GM19099 (cell line): ENCODE results near the gene EIF3I.

ENCODE experiments used
- POLR2A ChIP-seq: IDR thresholded peaks from 3 replicates; pipeline ENCODE4 v1.6.1; 2011; ENCODE audit warnings: low read depth; ENCODE audit not compliant: insufficient read length; ENCODE audit errors: extremely low read depth

EIF3I gene

GRCh38 chr1:32192220-32192948 lies 29.8 kb upstream of the EIF3I start:
- no peak for TF ChIP-seq POLR2A

- no peak for TF ChIP-seq POLR2A
Measured at GRCh38 chr1:32194984-32195383, 27.2 kb upstream of the EIF3I start.

- no peak for TF ChIP-seq POLR2A
Measured at GRCh38 chr1:32195531-32195930, 26.7 kb upstream of the EIF3I start.

DNA sequence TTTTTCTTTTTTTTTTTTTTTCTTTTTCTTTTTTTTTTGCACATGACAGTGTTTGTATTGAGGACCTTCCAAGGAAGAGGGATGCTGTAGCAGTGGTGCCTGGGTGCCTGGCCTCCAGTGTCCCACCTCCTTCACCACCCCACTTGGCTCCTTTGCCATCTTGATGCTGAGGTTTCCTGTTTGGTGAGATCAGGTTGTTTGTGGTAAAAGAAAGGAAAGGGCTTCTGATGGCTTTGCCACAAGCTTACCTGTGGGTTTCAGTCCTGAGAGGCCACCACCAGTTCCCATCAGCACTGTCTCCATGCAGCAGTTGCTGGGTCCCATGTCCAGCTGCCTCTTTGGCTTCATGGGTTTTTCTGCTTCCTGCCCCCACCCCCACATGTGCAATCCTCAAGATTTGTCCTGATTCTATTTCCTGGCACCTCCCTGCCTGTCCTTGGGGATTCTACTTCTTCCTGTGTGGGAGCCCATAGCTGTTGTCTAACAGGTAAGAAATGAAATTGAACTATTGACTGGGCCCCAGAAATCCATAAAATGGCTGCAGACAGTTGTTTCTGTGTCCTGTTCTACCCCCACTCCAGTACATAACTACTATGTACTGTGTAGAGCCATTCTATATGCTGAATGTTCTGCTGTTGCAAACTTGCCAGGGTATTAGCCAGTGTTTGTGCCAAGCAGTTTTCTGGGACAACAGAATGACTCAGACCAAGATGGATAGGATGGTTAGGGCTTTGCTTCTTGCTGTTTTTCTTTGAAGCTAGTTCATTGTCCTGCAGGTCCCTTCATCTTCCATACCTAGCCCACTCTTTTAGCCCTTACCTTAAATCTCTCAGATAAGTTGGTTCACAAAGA lies 26.0 kb upstream of the EIF3I start:
- no peak for TF ChIP-seq POLR2A

GRCh38 chr1:32197074-32197473 lies 25.1 kb upstream of the EIF3I start:
- no peak for TF ChIP-seq POLR2A

- no peak for TF ChIP-seq POLR2A
Measured at GRCh38 chr1:32197837-32198236, 24.4 kb upstream of the EIF3I start.

- peak; percentile 30 for TF ChIP-seq POLR2A
Measured at GRCh38 chr1:32198237-32199042, 23.8 kb upstream of the EIF3I start.

DNA sequence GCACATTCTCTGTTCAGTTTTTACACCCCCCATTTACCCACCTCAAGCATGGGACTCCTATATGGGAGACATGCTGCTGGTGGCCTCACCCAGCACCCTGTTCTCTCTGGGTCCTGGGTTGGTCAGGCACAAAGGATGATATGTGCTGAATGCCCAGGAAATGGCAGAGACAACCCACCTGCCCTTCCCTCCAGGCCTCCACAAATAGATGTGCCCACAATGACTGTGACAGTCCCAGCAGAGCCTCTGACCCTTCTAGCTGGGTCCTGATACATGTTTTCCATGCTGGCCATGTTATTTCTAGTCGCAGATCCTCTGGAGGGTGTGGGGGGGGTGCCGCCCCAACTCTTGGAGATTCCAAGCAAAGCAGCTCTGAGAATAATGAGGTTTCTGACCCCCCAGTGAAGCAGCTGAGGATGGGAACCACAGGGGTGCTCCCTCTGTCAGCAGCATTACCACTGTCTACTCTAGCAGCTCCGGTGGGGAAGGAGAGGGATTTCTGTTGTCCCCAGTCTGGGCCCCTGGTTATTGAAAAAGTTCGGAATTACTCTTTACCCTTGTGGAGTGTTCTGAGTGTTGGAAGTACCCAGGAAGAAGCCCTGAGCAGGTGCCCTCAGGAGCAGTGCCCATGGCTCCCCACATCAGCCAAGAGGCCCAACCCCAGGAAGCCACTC lies 23.0 kb upstream of the EIF3I start:
- TF ChIP-seq POLR2A = no peak

DNA sequence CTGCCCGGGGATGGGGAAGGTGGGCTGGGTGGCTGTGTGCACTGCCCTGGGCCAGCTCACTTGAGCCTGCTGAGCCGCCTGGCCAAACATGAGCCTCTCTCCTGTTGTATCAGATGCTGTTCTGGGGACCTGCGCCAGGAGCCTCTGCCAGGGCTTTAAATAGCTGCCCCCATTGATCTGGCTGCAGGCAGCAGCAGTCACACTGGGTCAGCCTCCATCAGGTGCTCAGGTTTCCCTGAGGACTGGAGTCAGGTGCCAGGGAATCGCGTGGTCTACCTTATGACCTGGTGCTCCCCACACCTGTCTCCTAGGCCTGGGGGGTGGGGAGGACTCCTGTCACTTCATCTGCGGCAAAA lies 22.5 kb upstream of the EIF3I start:
- TF ChIP-seq POLR2A = no peak

DNA sequence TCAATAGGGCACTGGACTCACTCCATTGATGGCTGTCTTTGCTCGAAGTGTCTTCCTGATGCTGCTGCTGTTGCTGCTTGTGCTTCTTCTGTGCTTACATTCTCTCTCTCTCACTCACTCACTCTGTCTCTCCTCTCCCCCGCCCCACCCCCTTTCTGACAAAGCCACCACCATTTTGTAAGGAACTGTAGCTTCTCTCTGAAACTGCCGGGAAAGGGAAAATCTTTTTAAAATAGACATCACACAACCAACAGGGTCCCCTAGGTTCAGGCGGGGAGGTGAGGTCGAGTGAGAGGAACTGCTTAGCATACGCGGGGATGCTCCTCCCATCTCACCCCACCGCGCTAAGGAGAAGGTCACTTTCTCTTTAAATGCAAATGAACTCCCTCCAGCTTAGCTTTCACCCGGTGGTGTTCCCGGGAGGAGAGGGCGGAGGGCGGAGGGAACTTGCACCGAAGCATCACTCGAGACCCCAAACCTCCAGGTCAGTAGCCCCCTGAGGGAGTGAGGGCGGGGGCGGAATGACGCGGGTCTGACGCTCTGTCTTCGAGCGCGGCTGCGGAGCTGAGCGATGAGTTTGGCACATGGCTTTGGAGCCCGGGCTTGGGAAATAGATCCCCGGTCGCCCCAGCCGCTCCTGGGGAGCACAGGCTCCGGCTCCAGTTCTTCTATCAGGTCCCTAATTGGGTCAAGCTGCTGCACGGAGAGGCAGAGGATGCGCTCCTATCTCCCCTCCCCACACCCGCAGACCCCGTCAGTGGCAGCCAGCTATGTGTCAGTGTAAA lies 21.8 kb upstream of the EIF3I start, which contains the start of gene CCDC28B:
Gene CCDC28B, plus strand, starts transcription at position 370 of the 785 bp plus-strand sequence. CDS start 1,341 bp downstream, outside the sequence.
- TF ChIP-seq POLR2A = no peak

DNA sequence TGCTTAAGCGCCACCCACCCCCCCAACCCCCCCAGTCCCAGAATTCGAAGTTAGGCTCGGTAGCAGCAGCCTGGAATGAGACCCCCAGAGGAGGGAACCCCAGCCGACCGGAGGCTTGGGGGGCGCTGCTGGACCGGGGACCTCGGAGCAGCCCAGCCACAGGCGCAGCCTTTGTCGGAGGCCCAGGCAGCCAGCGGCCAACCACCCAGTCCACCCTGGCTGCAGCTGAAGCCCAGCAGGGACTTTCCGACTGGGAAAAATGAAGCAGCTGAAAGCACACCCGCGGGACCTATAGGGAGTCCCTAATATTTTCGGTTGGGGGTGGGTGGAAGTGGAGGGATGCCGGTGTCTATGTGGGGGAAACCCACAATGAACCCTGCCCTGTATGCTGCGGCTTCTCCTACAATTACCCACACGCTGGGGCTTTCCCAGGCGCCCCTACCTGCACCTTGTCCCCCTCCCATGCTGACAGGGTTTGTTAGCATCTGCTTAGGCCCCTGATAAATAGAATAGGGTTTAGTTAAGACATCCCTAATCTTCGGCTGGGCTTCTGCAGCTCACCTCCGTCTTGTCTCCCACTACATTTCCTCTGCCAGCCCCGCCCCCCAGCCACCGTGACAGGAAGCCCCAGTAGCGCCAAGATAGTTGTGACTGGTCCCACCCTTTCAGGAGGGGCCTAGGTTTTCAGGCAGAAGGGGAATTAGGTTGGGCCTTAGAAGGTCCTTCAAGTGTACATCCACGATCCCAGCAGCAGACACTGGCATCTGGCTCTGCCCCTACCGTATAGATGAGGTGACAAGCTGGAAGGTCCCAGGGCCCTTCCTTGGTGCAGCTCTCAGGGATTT lies 21.0 kb upstream of the EIF3I start:
- peak; percentile 52 for TF ChIP-seq POLR2A

DNA sequence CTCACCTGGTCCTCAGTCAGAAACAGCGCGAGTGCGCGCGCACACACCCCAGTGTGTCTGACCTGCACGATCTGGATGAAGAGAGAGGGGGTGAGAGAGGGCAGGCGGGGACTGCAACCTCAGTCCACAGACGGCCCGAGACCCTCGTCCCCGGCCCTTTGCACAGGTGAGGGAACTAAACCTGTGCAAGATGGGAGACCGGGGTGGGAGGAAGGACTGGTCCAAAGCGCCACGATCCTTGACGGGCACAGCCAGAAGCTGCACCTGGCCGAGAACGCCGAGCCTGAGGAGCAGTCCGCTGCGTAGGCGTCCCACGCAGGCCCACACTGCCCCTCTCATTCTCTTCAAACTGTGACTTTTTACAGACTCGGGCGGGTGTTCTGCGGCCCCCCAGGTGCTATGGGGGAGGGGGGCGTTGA lies 17.3 kb upstream of the EIF3I start:
- no peak for TF ChIP-seq POLR2A

DNA sequence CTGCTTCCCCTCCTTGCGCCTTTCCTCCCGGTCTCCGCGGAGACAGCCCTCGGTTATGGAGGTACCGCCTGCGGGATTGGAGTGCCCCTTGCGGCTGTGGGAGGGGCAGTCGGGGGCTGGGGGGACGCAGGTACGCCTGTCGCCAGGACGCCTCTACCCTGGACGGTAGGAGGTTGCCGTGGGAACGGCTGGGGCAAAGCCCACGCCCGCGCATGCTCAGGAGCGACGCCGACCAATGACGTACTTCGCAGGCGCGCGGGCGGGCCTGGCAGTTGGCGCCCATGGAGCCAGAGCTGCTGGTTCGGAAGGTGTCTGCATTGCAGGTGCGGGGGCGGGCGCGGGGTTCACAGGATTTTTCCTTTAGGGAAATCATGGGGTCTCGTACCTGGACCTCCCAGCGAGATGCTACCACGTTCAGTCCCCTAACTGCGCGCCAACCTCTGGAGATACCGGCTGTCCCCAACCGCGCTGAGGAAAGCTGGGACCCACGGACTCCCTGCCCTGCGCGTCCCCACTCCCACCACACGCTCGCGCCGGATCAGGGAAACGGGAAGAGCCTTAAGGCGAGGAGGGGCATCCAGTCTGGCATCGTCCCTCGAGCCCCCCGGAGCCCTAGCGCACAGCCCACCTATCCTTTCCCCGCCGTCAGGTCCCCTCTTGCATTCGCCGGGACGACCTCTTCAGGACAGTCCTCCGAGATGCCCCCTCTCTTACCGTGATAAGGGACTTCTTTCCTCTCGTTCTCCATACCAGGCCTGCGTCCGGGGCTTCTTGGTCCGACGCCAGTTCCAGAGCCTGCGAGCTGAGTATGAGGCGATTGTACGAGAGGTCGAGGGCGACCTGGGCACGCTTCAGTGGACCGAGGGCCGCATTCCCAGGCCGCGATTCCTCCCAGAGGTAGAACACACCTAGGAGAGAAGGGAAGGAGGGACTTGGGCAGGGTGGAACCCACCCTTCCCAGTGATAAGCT lies 16.5 kb upstream of the EIF3I start, which contains the start of gene IQCC:
Gene IQCC, plus strand, starts transcription at position 271 of the 970 bp plus-strand sequence. Its CDS starts 11 bp downstream, at position 282.
- peak; percentile 74 for TF ChIP-seq POLR2A
